ENCODE results near the gene JAML. TPM values are rescaled to one million over a fixed set of nuclear protein-coding genes. Genes with fewer than 3 reads are reported as not detected.

JAML gene
- total RNA-seq, 1 experiment from 2014 or later, result not detected

DNA sequence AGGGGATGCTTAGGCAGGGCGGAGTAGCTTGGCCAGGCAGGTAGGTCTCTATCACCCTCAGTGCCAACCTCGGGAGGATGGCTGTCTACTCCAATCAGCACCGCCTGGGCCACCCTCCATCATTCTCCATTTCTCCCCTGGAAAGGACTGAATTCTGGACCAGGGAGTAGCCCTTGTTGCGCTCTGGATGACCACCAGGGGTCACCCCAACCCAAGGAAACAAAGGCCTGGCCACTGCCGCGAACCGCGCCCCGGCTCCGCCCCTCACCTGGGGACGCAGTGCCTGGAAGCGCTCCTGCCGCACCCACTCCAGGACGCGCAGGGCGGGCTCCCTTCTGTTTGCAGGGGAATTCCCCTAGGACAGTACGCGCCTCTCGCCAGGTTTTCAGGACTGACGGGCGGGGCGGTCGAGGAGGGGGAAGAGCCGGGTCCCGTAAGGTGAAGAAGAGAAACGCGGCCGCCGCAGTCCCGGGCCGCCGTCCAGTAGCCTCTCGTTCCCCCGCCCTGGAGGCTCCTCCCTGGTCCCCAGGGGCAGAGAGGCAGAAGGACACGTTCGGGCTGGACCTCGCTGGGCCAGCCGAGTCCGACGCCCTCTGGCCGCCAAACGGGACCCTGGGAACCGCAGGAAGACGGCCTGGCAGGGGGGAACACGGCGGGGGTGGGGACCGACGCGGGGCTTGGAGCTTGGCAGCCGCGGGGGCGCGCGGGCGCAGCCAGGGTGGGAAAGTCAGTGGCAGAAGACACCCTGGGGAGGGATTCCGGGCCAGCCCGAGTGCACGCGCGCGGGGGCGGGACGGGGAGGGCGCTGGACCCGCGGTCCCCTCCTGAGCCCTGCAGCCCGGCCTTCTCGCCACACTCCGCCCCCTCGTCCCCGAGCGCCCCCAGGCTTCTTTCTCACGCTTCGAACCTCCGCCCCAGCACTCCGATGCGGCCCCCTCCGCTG is 79.3 kb downstream of the JAML start:
- DNase-seq (ENCODE audit: low read depth), result peak; percentile 85

DNA sequence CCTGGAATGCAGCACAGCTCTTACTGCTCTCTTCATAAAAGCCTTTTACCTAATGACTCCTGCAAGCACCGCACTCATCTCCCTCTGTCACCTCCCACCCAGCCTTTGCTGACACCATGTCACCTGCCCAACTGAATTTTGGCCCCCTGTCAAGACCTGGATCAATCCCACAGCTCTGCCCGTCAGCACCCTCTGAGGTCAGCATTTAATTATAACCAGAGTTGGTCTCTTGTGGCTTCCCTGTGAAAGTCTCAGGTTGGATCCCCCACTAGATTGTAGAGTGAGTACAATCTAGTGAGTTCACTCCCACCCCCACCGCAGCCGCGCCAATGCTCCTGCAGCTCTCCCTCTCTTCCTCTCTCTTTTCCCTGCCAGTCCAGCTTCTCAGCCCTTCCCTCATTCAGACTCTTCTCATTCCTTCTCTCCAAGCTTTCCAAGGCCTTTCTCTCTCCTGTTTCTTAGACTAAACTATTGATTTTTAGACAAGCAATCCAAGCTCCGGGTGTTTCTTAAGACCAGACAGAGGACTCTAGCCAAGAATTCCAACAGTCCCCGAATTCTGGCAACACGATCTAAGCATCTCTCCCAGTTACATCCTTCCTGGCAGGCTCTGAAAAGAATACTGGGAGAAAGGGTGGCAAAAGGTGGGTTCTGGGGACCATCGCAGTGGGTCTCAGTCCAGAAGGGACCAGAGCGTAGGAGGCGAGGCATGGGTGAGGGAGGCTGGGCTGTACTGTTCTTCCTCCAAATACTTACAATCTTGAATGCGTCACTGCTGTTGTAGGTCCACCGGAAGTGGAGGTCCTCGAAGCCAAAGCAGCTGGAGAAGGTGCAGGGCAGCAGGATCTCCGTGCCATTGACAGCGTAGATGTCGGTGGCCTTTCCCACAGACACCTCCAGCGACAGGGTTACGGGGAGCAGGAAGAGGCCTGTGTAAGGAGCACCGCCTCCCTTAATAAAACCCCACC is 80.2 kb downstream of the JAML start:
- DNase-seq (ENCODE audit: low read depth), result no peak

Other genes starting within 250 kb of the JAML start
- 0.09 and 0.29 TPM in 2 replicates for gene IL10RA, start 238.6 kb downstream of the JAML start, total RNA-seq (2014; rRNA removed; shearing (Covaris generic))
- gene TMPRSS4, start 147.9 kb downstream of the JAML start, total RNA-seq (2014; rRNA removed; shearing (Covaris generic)), result not detected in 2 replicates
- gene SMIM35, start 138.0 kb downstream of the JAML start, total RNA-seq (2014; rRNA removed; shearing (Covaris generic)), result not detected in 2 replicates
- gene SCN4B, start 72.2 kb downstream of the JAML start, total RNA-seq (2014; rRNA removed; shearing (Covaris generic)), result 0.57 and 1.2 TPM in 2 replicates
- not detected in 2 replicates for gene SCN2B, start 48.4 kb downstream of the JAML start, total RNA-seq (2014; rRNA removed; shearing (Covaris generic))
- 5.0 and 7.1 TPM in 2 replicates for gene MPZL3, start 27.4 kb upstream of the JAML start, total RNA-seq (2014; rRNA removed; shearing (Covaris generic))
- gene MPZL2, start 39.3 kb upstream of the JAML start, total RNA-seq (2014; rRNA removed; shearing (Covaris generic)), result 0.17 TPM in 1 of 2 replicates, not detected in the other
- gene CD3E, start 79.7 kb upstream of the JAML start, total RNA-seq (2014; rRNA removed; shearing (Covaris generic)), result not detected in 2 replicates
- 0.51 TPM in 1 of 2 replicates, not detected in the other for gene CD3D, start 117.7 kb upstream of the JAML start, total RNA-seq (2014; rRNA removed; shearing (Covaris generic))
- gene CD3G, start 119.3 kb upstream of the JAML start, total RNA-seq (2014; rRNA removed; shearing (Covaris generic)), result not detected in 2 replicates
- 33.8 and 34.7 TPM in 2 replicates for gene UBE4A, start 134.6 kb upstream of the JAML start, total RNA-seq (2014; rRNA removed; shearing (Covaris generic))
- 66.2 and 69.5 TPM in 2 replicates for gene ATP5MG, start 176.6 kb upstream of the JAML start, total RNA-seq (2014; rRNA removed; shearing (Covaris generic))
- 13.2 and 19.1 TPM in 2 replicates for gene KMT2A, start 211.5 kb upstream of the JAML start, total RNA-seq (2014; rRNA removed; shearing (Covaris generic))